ENCODE measurements around the gene WFDC1. TPM values are rescaled to one million over a fixed set of nuclear protein-coding genes. Genes with fewer than 3 reads are reported as not detected.

Gene WFDC1
- total and polyA plus RNA-seq, 2 of the 4 experiments (the other 2 are of a cell fraction) = 4.7 to 6.8 TPM

DNA sequence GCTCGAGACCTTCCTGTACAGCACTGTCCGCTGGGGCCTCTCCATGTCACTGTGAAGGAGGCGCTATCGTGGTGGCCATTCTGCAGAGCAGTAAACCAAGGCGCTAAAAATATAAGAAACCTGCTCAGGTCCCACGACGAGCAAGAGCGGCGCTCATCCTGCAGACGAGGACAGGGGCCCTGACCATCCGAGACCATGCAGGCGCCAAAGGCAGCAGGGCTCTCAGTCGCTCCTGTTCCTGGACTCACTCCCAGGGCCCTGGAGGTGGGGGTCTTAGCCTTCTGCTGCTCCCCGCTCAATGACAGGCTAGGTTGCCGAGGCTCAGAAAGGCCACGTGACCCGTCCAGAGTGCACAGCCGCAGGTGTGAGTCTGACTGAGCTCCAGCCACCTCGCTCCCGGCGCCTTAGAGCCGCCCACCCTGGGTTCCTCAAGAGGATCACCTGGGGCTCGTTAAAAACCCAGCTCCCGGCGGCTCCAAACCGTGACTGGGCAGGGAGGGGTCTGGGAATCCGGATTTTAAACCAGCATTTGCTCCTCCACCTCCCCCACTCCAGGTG, 73.2 kb downstream of the WFDC1 start:
- H2BK15ac ChIP-seq (ENCODE audit: low read depth, low read length) = no peak overlapping the region
- no peak overlapping the region for H3K23ac ChIP-seq (ENCODE audit: low read depth, low read length)
- no peaks in the 10 kb centered on the region for H3K36me3 ChIP-seq (ENCODE audit: control insufficient read depth, insufficient read depth, low read length)
- peaks cover 79% of the 10 kb centered on the region for H3K27me3 ChIP-seq (ENCODE audit: control insufficient read depth, insufficient read depth, low read length)
- no peak overlapping the region for H4K5ac ChIP-seq (ENCODE audit: low read depth, low read length)
- no peak overlapping the region for H3K56ac ChIP-seq (ENCODE audit: extremely low read depth, insufficient read depth, low read length)
- H2AK9ac ChIP-seq (replicated peaks; ENCODE audit: low read depth, low read length, poor library complexity) = no peak overlapping the region
- H3K4ac ChIP-seq (ENCODE audit: low read depth, low read length) = no peak overlapping the region
- H4K20me1 ChIP-seq (ENCODE audit: insufficient read depth, low read length) = no peaks in the 10 kb centered on the region
- H4K8ac ChIP-seq (ENCODE audit: low read depth in 2 of 2, low read length in 2 of 2) = no peak overlapping the region
- H3K4me1 ChIP-seq (ENCODE audit: control insufficient read depth, insufficient read depth, low read length) = no peaks in the 10 kb centered on the region
- H3K27ac ChIP-seq (ENCODE audit: insufficient read depth, low read length) = no peak overlapping the region
- intact Hi-C loops (cut with micrococcal nuclease) (no loop called here), in situ Hi-C loops (cut with MboI; ENCODE audit: low sequenced_read_pairs) (no loop called here), dilution Hi-C loops (cut with HindIII; ENCODE audit: low sequenced_read_pairs, unreplicated experiment) (no loop called here)
- no peak overlapping the region for H4K91ac ChIP-seq (ENCODE audit: insufficient read depth, low read depth, low read length)
- BruUV-seq (replicated peaks) = no TSS peak
- 61% methylated on average over 13 of the region's 27 CpGs; no CpG with 5 or more reads in 1 of the 2 experiments for WGBS, 2 experiments (ENCODE audit: extremely low coverage in 2 of 2, insufficient read length in 1 of 2)
- DNase-seq = no peak
- no peak overlapping the region for H3K4me2 ChIP-seq (ENCODE audit: low read depth, low read length)
- no peak overlapping the region for H3K18ac ChIP-seq (ENCODE audit: low read depth, low read length)
- TF ChIP-seq MXI1 (IDR thresholded peaks at IDR 0.05; ENCODE audit: borderline replicate concordance, low read depth, low read length) = no peak
- TF ChIP-seq, protein P1, sequence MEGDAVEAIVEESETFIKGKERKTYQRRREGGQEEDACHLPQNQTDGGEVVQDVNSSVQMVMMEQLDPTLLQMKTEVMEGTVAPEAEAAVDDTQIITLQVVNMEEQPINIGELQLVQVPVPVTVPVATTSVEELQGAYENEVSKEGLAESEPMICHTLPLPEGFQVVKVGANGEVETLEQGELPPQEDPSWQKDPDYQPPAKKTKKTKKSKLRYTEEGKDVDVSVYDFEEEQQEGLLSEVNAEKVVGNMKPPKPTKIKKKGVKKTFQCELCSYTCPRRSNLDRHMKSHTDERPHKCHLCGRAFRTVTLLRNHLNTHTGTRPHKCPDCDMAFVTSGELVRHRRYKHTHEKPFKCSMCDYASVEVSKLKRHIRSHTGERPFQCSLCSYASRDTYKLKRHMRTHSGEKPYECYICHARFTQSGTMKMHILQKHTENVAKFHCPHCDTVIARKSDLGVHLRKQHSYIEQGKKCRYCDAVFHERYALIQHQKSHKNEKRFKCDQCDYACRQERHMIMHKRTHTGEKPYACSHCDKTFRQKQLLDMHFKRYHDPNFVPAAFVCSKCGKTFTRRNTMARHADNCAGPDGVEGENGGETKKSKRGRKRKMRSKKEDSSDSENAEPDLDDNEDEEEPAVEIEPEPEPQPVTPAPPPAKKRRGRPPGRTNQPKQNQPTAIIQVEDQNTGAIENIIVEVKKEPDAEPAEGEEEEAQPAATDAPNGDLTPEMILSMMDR (conservative IDR thresholded peaks at IDR 0.05; ENCODE audit: low read depth, low read length) = no peak
- POLR2A ChIA-PET (ENCODE audit: unreplicated experiment) = no interaction called here
- no peak overlapping the region for H2BK5ac ChIP-seq (ENCODE audit: low read depth, low read length, poor library complexity, severe bottlenecking)
- no peak overlapping the region for H3K9ac ChIP-seq (ENCODE audit: low read depth, low read length)
- H3K4me3 ChIP-seq (ENCODE audit: insufficient read depth, low read depth, low read length) = no peak overlapping the region
- H3K14ac ChIP-seq (replicated peaks; ENCODE audit: low read depth, low read length) = no peak overlapping the region
- no peak overlapping the region for H2AFZ ChIP-seq (replicated peaks; ENCODE audit: low read length, poor library complexity)
- no peaks in the 10 kb centered on the region for H3K9me1 ChIP-seq (ENCODE audit: insufficient read depth, low read length)
- no peaks in the 10 kb centered on the region; the same call in 1 of the 2 replicates for H3K9me3 ChIP-seq (ENCODE audit: control insufficient read depth, insufficient read depth, low read length)
- no peak overlapping the region for H2BK20ac ChIP-seq (ENCODE audit: low read depth, low read length)
- no peak overlapping the region for H2AK5ac ChIP-seq (ENCODE audit: low read depth, low read length)
- no peaks in the 10 kb centered on the region for H3K79me1 ChIP-seq (ENCODE audit: low read depth in 1 of 2, low read length in 2 of 2)
- CTCF ChIA-PET = no interaction called here
- ATAC-seq (ENCODE audit: low read depth) = no peak
- no peak overlapping the region for H2BK120ac ChIP-seq (ENCODE audit: low read depth, low read length)

All from IMR-90 (cell line).